HEK293 (cell line): ENCODE data around the gene TBX3.

Source experiments
- CTCF ChIA-PET: fragments of 350-600 bp; formaldehyde crosslinking; extraction: SDS; loops from one replicate; lab custom pipeline; 2021; ENCODE audit warnings: antibody characterized with exemption; lab: Yijun Ruan, JAX
- POLR2A ChIA-PET: fragments of 300-600 bp; formaldehyde crosslinking; extraction: SDS; loops from one replicate; lab custom pipeline; 2020; ENCODE audit warnings: antibody characterized with exemption, inconsistent platforms; lab: Yijun Ruan, JAX
- H3K27ac ChIP-seq: fragments of 200-500 bp; sonication (Bioruptor generic); 2 replicates; pipeline ENCODE4 v1.5.1; 2014; ENCODE audit warnings: low read depth, low read length, control low read depth, inconsistent platforms; ENCODE audit errors: extremely low read depth
- H3K36me3 ChIP-seq, 2 experiments: fragments of 200-500 bp in 1 of 2; sonication (Bioruptor generic) in 1 of 2; 1 replicate in 1 of 2; 2 replicates in 1 of 2; pipeline ENCODE4 v1.5.1; 2014 to 2017; ENCODE audit warnings: inconsistent platforms in 2 of 2, low read length in 2 of 2; ENCODE audit not compliant: control insufficient read depth in 2 of 2, insufficient read depth in 1 of 2
- H3K4me1 ChIP-seq: fragments of 200-500 bp; sonication (Bioruptor generic); 2 replicates; pipeline ENCODE4 v1.5.1; 2014; ENCODE audit warnings: mild to moderate bottlenecking, low read length, inconsistent platforms; ENCODE audit not compliant: control insufficient read depth, insufficient read depth
- H3K4me3 ChIP-seq: 2 replicates; pipeline ENCODE4 v1.5.1; 2011; ENCODE audit warnings: low read depth, mild to moderate bottlenecking, control low read depth, low read length, moderate library complexity
- H3K9me3 ChIP-seq: fragments of 200-500 bp; sonication (Bioruptor generic); 2 replicates; pipeline ENCODE4 v1.5.1; 2014; ENCODE audit warnings: low read depth, low read length, inconsistent platforms; ENCODE audit not compliant: control insufficient read depth, insufficient read depth
- PRDM1 ChIP-seq: fragments of 450-650 bp; formaldehyde crosslinking; IDR thresholded peaks from 2 replicates; pipeline ENCODE4; 2016; ENCODE audit warnings: missing biosample characterization, missing genetic modification characterization
- PRDM10 ChIP-seq: fragments of 450-650 bp; formaldehyde crosslinking; IDR thresholded peaks from 2 replicates; pipeline ENCODE4 v1.5.1; 2016; ENCODE audit warnings: missing biosample characterization, missing genetic modification characterization
- PRDM2 ChIP-seq: fragments of 450-650 bp; formaldehyde crosslinking; IDR thresholded peaks from 2 replicates; pipeline ENCODE4 v1.5.1; 2016; ENCODE audit warnings: missing biosample characterization, missing genetic modification characterization, borderline replicate concordance
- WT1 ChIP-seq: fragments of 450-650 bp; formaldehyde crosslinking; IDR thresholded peaks from 2 replicates; pipeline ENCODE4 v1.5.1; 2016; ENCODE audit warnings: missing biosample characterization, missing genetic modification characterization
- ZBTB44 ChIP-seq: fragments of 450-650 bp; IDR thresholded peaks from 2 replicates; pipeline ENCODE4 v1.5.1; 2018; ENCODE audit warnings: missing biosample characterization, mild to moderate bottlenecking, missing genetic modification characterization
- ZNF202 ChIP-seq: fragments of 450-650 bp; formaldehyde crosslinking; IDR thresholded peaks from 2 replicates; pipeline ENCODE4 v1.5.1; 2016; ENCODE audit warnings: missing biosample characterization, missing genetic modification characterization, borderline replicate concordance
- ZNF221 ChIP-seq: fragments of 450-650 bp; formaldehyde crosslinking; IDR thresholded peaks from 2 replicates; pipeline ENCODE4 v1.5.1; 2017; ENCODE audit warnings: missing biosample characterization, missing genetic modification characterization, borderline replicate concordance
- ZNF366 ChIP-seq: fragments of 450-650 bp; formaldehyde crosslinking; conservative IDR thresholded peaks from 2 replicates; pipeline ENCODE4 v1.5.1; 2016; ENCODE audit warnings: missing biosample characterization, missing genetic modification characterization
- ZNF530 ChIP-seq: fragments of 450-650 bp; formaldehyde crosslinking; IDR thresholded peaks from 2 replicates; pipeline ENCODE4 v1.5.1; 2016; ENCODE audit warnings: low read depth, missing biosample characterization, missing genetic modification characterization
- ZNF596 ChIP-seq: fragments of 450-650 bp; IDR thresholded peaks from 2 replicates; pipeline ENCODE4 v1.5.0; 2018; ENCODE audit warnings: missing biosample characterization, mild to moderate bottlenecking, missing genetic modification characterization, moderate library complexity
- ZNF629 ChIP-seq: fragments of 450-650 bp; formaldehyde crosslinking; IDR thresholded peaks from 2 replicates; pipeline ENCODE4 v1.5.1; 2017; ENCODE audit warnings: missing biosample characterization, missing genetic modification characterization
- ZNF658 ChIP-seq: fragments of 450-650 bp; formaldehyde crosslinking; IDR thresholded peaks from 2 replicates; pipeline ENCODE4; 2016; ENCODE audit warnings: missing biosample characterization, missing genetic modification characterization

TBX3 gene

GRCh38 chr12:114698566-114699163 is 14.7 kb upstream of the TBX3 start:
- POLR2A ChIA-PET = interaction anchor here (4.3 kb wide), 1 partner anchor 14 kb away, joined by 15 read pairs; the partner anchor contains the start of gene TBX3
- Histone ChIP-seq H3K4me1 (peaks cover 14% of the 10 kb centered on the region), H3K4me3 (no peak overlapping the region), H3K9me3 (no peaks in the 10 kb centered on the region), H3K36me3 (no peaks in the 10 kb centered on the region), H3K27ac (no peak overlapping the region)
- TF ChIP-seq PRDM2 (tag by site-specific recombination) (no peak), ZNF596 (tag by site-specific recombination) (peak; percentile 66), WT1 (no peak), ZNF221 (tag by site-specific recombination) (no peak), ZNF366 (tag by site-specific recombination) (peak; percentile 64; the same call in 1 of the 2 replicates), ZBTB44 (tag by site-specific recombination) (no peak), PRDM10 (tag by site-specific recombination) (no peak), ZNF530 (tag by site-specific recombination) (no peak), ZNF658 (tag by site-specific recombination) (no peak), PRDM1 (tag by site-specific recombination) (peak; percentile 99), ZNF202 (tag by site-specific recombination) (no peak), ZNF629 (tag by site-specific recombination) (no peak)
- TF ChIP-seq, all 188 proteins: peak for 3
- CTCF ChIA-PET = no interaction called here
